ENCODE data around the gene ASMTL.

Gene ASMTL

GRCh38 chrX:1419545-1420355 lies 33.0 kb downstream of the ASMTL start:
- 0 out of 2 replicates have a peak overlapping the region, but pooled peaks have one; percentile 20 for H3K27ac ChIP-seq (ENCODE audit: low read depth, low read length)

GRCh38 chrX:1418901-1419544 lies 33.7 kb downstream of the ASMTL start:
- 0 out of 2 replicates have a peak, but pooled peaks cover 2% of the 10 kb centered on the region for H3K36me3 ChIP-seq (ENCODE audit: low read length)
- H3K4me2 ChIP-seq (ENCODE audit: low read depth, low read length, poor library complexity, severe bottlenecking): no peak overlapping the region
- no peak overlapping the region for H3K4me3 ChIP-seq (ENCODE audit: insufficient read depth, low read length, poor library complexity, severe bottlenecking)
- no peaks in the 10 kb centered on the region for H3K27me3 ChIP-seq (ENCODE audit: low read length)
- H4K20me1 ChIP-seq (ENCODE audit: low read depth, low read length): no peaks in the 10 kb centered on the region
- H3K27ac ChIP-seq (ENCODE audit: low read depth, low read length): no peak overlapping the region
- H3K79me2 ChIP-seq (ENCODE audit: insufficient read depth, low read length): no peaks in the 10 kb centered on the region
- TF ChIP-seq EZH2phosphoT487 (conservative IDR thresholded peaks at IDR 0.05; ENCODE audit: low read length) (no peak), CTCF (IDR thresholded peaks at IDR 0.05; ENCODE audit: insufficient read depth, low read length, poor library complexity, severe bottlenecking) (no peak)
- no peaks in the 10 kb centered on the region for H3K9me2 ChIP-seq (replicated peaks; ENCODE audit: insufficient read depth, low read length)
- H3K9ac ChIP-seq (ENCODE audit: low read length): no peak overlapping the region
- H2AFZ ChIP-seq (ENCODE audit: low read depth, low read length, severe bottlenecking): no peak overlapping the region
- H3K9me3 ChIP-seq (ENCODE audit: insufficient read depth, low read length): no peaks in the 10 kb centered on the region
- H3F3A ChIP-seq (ENCODE audit: insufficient read depth): no peaks in the 10 kb centered on the region

More at GRCh38 chrX:1419545-1420355, 33.0 kb downstream of the ASMTL start:
- H4K20me1 ChIP-seq (ENCODE audit: low read depth, low read length): no peaks in the 10 kb centered on the region
- 0 out of 2 replicates have a peak, but pooled peaks cover 2% of the 10 kb centered on the region for H3K36me3 ChIP-seq (ENCODE audit: low read length)
- no peaks in the 10 kb centered on the region for H3K9me2 ChIP-seq (replicated peaks; ENCODE audit: insufficient read depth, low read length)
- no peak overlapping the region for H3K4me2 ChIP-seq (ENCODE audit: low read depth, low read length, poor library complexity, severe bottlenecking)
- H3K4me3 ChIP-seq (ENCODE audit: insufficient read depth, low read length, poor library complexity, severe bottlenecking): no peak overlapping the region
- H3K27me3 ChIP-seq (ENCODE audit: low read length): no peaks in the 10 kb centered on the region
- TF ChIP-seq EZH2phosphoT487 (conservative IDR thresholded peaks at IDR 0.05; ENCODE audit: low read length): no peak
- TF ChIP-seq CTCF (IDR thresholded peaks at IDR 0.05; ENCODE audit: insufficient read depth, low read length, poor library complexity, severe bottlenecking): no peak
- no peaks in the 10 kb centered on the region for H3K79me2 ChIP-seq (ENCODE audit: insufficient read depth, low read length)
- no peak overlapping the region for H3K9ac ChIP-seq (ENCODE audit: low read length)
- H3K9me3 ChIP-seq (ENCODE audit: insufficient read depth, low read length): no peaks in the 10 kb centered on the region
- H3F3A ChIP-seq (ENCODE audit: insufficient read depth): no peaks in the 10 kb centered on the region
- no peak overlapping the region for H2AFZ ChIP-seq (ENCODE audit: low read depth, low read length, severe bottlenecking)

- Histone ChIP-seq H3K4me2 (ENCODE audit: low read depth, low read length, poor library complexity, severe bottlenecking) (no peak overlapping the region), H4K20me1 (ENCODE audit: low read depth, low read length) (no peaks in the 10 kb centered on the region), H3K9ac (ENCODE audit: low read length) (no peak overlapping the region), H3K9me2 (replicated peaks; ENCODE audit: insufficient read depth, low read length) (no peaks in the 10 kb centered on the region), H3F3A (ENCODE audit: insufficient read depth) (no peaks in the 10 kb centered on the region), H3K27ac (ENCODE audit: low read depth, low read length) (no peak overlapping the region), H3K79me2 (ENCODE audit: insufficient read depth, low read length) (no peaks in the 10 kb centered on the region), H3K27me3 (ENCODE audit: low read length) (no peaks in the 10 kb centered on the region), H3K4me3 (ENCODE audit: insufficient read depth, low read length, poor library complexity, severe bottlenecking) (no peak overlapping the region), H3K36me3 (ENCODE audit: low read length) (0 out of 2 replicates have a peak, but pooled peaks cover 2% of the 10 kb centered on the region), H2AFZ (ENCODE audit: low read depth, low read length, severe bottlenecking) (no peak overlapping the region), H3K9me3 (ENCODE audit: insufficient read depth, low read length) (no peaks in the 10 kb centered on the region)
- TF ChIP-seq EZH2phosphoT487 (conservative IDR thresholded peaks at IDR 0.05; ENCODE audit: low read length): no peak
- no peak for TF ChIP-seq CTCF (IDR thresholded peaks at IDR 0.05; ENCODE audit: insufficient read depth, low read length, poor library complexity, severe bottlenecking)
Measured at GRCh38 chrX:1417921-1418771, 34.6 kb downstream of the ASMTL start.

Measured in SU-DHL-6 (cell line).